NCI-H2196 treated with DMSO at 0.1 percent for 48 hours (cell line): ENCODE results near the gene HOXA2.

Experiments
- DNase-seq: peaks from one replicate; lab custom pipeline; 2025; ENCODE audit not compliant: unreplicated experiment; lab: John Stamatoyannopoulos, UW

Gene HOXA2

DNA sequence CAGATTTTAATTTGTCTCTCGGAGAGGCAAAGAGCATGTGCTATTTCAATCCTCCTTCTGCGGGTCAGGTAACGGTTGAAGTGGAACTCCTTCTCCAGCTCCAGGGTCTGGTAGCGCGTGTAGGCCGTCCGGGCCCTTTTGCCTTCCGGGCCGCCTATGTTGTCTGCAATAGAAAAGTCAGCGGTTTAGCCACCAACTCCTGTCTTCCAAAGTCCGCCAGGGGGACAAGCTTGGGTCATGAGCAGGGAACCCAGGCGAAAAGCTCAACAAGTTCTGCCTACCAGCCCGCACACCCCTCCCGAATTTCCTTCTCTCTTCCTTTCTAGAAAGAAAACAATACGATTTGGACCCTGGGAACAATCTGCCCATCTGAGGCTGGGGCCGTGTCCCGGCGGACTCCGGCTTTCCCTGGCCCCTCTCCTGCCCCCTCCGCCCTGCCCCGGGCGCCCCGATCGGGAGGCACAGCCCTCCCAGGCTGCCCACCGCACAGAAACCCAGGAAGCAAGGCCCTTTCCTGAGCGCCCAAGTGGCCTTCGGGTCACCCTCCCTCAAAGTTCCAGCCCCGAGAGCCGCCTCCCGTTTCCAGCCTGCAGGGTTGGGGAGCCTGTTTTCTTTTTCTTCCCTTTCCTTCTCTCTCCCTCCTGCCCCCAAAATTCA, 39.6 kb upstream of the HOXA2 start:
- no peak for DNase-seq

DNA sequence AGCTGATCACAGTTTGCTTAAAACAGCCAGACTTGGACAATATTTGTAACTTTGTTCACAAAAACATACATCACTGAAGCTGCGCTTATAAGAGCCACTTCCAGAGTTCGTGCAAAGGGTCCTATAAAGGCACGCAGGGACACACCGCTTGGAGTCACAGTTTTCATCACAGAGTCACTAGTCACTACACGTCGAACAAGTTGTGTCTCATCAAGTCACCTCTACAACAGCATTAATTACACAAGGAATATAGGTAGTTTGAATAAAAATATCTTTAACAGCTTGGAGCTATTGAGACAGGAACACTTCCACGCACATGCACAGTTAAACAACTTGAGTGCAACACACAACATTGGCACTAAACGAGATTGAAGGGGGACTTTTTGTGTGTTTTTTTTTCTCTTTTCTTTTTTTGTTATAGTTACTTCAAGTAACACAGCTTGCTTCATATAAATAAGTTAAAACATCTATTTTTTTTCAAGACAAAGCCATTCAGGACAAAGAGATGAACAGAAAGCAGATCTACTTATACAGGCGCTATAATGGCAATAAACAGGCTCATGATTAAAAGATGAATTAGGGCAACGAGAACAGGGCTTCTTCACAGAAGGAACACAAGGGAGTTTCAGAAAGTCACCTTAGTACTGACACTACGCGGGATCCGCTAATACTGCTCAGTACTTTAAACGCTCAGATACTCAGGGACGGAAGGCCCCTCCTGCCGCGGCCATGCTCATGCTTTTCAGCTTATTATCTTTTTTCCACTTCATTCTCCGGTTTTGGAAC, 38.8 kb upstream of the HOXA2 start:
- no peak for DNase-seq

DNA sequence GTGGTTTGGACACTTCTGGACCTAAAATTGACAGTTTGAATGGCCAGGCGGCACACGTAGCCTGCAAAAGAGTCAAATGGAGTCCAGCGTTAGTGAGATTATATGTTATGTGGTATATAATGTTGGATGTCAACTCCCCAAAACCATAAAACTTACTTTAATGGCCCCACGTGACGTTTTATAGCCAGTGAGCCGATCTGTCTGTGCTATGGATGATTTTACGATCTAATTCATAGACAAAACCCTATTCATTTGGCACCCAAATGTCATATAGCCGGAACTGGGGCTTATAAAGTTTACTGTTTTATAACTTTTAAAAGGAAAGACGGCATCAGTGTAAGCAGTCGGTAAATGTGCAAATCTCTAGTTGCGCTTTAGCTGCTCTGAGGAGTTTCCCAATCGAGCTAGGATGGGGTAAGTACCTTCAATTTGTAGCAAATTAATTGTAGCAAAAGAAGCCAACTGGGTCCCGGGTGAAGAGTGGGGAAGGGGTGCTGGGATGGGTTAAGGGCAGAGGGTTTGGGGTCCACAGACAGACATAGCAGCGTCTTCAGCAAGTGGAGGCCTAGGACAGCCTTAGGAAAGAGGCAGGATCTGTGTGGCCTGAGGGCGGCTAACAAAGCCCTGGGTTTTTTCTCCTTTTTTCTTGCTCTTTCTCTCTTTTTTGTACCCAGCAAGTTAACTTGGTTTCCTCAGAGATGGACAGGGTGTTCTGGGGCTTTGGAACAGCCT, 37.8 kb upstream of the HOXA2 start:
- no peak for DNase-seq

DNA sequence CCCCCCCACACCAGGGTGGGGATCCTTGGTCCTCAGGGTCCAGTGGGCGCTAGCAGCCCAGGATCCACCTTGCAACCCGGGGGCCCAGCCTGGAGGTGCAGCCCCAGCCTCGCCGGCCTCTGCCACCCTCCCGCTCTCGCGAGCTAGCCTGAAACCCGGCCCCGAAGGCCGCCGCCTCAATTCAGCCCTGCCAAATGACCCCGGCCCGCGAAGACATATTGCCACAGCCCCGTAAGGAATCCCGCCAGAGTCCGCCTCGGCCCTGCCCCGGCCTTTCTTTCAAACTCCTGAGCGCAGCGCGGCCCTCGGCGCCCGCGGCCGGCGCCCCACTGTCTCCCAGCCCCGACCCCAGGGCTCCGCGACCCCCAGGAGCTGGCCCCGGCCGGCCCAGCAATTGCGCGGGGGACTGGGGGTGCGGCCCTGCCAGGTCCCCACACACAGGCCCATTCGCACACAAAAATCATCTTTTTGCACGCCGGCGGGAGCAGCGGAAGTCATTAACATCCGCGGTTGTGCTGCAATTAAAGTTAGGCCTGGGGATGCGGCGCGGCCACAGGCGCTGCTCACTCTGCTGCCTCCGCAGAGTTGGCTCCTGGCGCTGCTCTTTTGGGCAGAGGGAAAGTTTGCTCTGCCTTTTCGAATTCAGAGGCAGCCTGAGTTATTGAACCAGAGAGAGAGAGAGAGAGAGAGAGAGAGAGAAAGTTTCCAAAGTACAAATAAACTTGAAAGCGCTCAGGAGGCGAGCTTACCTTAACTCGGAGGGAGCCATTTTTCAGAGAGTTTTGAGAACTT, 37.0 kb upstream of the HOXA2 start:
- no peak for DNase-seq

DNA sequence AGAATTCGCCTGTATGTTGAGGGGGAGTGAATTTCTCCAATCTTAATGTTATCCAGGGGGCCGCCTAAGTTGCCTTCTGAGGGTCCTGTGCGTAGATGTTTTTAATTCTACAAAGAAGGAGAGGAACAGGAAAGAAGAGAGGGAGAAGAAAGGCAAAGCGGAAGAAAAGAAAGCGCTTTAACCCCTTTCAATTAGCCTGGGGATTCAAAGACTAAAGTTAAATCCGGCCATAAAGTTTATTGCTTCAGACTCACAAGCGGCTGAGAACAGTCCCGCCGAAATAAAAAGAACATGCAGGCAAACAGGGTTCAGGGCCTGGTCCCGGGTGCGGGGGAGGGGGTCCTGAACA, 36.5 kb upstream of the HOXA2 start:
- no peak for DNase-seq

DNA sequence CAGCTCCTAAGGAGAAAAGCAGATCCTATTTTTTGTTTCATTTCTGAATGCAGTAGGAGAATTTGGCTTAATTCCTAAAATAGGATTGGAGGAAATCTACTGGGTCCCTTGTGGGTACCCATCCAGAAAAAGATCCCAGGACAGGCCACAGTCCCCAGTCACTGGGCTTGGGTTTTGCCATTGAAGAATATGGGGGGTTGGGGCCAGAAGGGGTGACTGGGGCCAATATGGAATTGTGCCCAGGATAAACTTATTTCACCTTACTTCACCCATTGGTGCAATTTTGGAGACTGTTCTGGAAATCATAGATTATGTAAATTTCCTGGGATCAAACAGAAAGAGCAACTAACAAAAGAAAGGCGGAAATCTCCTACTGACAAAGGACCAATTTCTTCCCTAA, 36.0 kb upstream of the HOXA2 start:
- DNase-seq = no peak

DNA sequence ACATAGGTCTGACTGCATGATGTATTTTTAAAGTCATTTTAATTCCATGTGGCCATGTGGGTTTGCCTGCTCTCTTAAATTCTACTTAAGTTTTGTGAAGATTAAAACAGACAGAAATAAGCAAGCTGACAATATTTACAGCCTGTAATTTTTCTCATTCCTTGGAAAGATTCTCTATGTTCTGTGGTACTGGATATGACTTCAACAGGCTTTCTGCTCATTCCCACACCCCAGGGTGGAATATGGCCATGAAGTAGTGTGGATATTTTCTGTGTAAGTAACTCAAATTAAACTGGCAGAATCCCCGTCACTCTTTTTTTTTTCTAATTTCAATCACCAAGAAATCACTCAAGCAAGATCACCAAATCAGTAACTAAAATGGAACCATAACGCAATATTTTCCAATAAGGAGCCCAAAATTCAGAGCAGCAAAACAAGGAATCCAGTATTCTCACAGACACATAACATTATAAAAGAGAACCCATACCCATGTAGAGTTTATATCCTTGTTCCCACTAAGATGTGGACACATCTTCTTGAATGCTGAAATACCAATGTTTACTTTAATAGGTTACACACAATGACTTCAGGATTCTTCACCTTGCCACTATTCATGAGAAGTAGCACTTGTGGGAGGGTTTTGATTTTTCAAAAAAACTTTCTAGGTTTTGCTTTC, 35.3 kb upstream of the HOXA2 start:
- DNase-seq = no peak

DNA sequence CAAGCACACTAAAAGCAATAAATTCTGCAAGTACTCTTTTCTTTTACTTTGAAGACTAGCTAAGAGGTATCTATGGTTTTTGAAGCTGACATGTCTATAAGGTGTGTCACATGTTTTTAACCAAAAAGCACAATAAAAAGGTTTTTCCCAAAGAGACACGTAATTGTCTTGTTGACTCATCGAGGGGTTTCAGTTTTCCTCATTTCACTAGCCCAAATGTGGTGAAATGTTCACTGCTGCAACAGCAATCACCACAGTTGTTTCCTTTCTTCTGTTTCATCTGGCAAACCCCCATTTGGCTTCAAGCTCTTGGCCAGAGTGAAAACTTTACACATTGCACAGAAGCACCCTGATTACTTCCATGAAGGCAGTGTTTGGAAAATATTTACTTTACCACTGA, 31.9 kb upstream of the HOXA2 start:
- no peak for DNase-seq

DNA sequence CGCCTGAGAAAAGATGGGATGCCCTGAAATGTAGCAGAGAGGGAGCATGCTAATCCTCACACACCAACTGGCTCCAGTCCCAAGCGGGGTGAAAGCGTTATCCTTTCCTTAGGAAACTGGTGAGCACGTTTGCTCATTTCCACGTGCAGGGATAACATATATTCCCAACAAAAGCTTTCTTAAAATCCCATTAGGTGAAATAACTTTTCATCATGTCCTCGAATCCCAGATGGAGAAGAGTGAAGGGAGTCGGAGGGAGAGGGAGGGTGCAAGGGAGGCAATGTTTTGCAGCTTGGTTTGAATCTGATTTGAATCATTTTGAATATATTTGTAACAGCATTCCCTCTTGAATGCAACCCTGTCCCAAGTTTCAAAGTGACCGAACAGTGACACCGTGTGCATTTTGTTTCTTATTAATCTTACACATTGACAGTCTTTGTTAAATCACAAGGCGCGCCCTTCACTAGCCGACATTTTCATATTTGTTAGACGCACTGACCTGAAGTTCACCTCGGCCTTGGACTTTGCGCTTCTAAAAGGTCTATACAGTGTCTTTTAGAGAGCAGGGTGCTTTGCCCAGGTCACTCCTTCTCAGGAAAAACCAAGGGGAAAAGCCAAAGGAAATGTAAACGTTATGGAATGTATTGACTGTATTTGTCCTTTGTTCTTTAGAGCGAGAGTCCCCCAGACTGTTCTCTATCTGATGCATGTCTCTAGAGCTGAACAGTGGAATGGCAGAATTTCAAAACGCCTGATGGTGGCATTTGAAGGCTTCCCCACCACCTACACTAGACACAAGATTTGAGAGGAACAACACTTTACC, 31.1 kb upstream of the HOXA2 start:
- no peak for DNase-seq

DNA sequence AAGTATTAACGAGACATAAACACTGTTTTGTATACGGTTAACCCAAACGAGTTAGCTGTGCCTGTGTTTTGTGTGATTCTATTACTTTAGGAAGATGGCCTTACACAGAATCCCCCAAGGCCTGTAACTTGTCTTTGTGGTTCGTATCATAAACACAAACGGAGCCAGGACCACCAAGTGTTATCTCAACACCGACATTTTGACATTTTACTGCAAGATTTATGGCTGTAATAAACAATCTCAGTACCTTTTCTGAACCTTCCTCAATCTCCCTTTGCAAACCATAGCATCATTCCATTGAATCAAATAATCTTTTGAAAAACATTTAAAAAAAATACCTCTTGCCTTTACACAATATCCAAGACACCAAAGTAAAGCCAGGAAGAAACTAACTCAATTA, 30.5 kb upstream of the HOXA2 start:
- DNase-seq = no peak

DNA sequence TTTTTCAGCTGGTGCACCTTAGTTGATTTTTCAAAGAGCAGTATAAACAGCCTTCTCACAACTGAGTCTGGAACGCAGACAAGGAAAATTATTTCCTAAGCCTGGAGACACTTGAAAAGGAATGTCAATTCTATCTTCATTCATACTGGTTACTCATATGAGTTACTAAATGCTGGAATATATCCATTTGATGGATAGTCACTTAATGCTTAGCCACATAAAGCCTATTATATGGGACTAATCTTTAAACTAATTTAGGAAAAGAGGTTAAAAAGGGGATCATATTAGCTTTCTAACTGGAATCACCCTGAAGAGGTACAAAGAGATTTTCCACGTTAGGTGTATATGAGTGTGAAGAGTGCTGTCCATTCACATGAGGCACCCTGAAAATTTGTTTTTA, 29.7 kb upstream of the HOXA2 start:
- DNase-seq = no peak

DNA sequence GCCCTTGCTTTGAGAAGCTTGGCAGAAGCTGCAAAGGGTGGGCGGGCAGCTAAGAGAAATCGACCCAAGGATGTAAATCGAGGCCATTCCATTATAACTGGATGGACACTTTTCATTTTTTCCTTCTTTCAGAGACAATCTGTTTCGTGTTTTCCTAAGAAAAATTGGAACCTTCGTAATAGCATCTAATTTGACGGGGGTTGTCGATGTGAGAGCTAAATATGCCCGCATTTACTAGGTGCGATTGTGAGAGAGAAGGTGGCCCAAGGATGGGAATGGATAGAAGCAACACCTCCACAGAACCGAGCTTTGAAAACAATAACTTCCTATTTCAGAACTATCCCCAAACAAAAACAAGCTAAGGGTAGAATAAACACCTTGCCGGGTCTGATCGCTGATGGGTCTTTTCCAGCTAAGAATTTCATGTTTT, 28.9 kb upstream of the HOXA2 start:
- no peak for DNase-seq

DNA sequence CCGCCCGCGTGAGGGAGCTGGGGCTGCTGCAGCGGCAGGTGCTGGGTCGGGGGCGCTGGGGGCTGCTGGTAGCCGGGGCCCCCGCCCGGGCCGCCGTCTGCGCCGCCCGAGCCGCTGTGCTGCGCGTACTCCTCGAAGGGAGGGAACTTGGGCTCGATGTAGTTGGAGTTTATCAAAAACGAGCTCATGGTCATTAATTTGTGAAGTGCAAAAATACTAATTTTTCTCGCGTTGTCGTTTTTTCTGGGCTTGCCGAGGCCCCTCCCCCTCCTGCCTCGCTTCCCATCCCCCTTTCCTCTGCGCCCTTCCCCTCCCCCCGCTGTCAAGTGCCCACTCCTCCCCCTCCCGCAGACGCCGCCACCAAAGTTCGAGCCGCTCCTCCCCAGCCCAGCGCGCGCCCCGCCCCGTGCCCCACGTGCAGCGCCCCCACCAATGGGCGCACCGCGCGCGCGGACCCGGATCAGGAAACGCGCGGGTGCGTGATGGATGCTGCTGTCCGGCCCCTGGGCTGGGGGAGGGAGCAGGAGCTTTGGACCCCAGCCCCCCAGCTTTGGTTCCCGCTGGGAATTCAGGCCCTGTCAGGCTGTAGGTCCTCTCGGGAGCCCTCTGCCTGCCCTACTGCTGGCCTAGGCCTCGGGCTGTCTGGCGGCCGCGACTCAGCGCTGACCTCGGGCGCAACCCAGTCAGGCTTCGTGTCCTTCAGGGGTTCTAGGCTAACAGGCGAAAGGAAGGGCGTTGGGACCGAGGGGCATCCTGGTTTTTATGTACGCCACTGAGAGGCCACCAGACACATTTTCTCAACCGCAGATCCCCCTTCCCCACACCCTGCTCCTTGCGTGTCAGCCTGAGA, 28.3 kb upstream of the HOXA2 start, which contains the start of gene HOXA4:
HOXA4 (minus strand) TSS at position 218 of the 850 bp plus-strand sequence; CDS start at position 194, 24 bp downstream.
- peak; percentile 55 for DNase-seq

DNA sequence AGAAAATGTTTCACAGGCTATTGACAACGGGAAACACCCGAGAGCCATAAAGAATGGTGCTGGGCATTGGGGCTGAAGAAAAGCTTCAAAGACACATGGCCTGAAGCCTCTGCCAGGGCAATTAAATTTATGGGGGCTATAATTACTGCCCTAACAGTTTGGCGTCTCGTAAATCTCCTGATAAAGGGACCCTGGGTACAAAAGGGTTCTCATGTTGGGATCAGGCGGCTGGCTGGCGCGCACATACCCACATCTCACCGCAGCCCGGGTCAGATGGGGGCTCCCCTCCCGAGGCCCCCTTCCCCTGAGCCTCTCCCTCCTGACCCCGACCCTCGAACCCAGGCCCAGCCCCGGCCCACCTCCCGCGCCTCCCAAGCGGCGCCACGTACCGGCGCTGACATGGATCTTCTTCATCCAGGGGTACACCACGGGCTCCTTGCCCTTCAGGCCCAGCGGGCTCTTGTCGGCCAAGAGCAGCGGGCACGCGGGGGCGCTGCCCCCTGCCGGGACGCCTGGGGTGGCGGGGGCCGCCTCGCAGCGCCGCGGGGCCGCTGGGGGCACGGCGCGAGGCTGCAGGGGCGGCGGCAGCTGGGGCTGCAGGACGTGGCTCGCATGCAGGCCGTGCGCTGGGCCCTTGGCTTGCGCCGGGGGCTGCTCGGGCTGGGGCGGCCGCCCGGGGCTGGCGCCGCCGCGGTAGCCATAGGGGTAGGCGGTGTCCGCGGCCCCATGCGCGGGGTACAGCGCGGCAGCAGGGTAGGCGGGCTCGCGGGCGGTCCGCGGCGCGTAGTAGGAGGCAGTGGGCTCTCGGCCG, 27.5 kb upstream of the HOXA2 start:
- DNase-seq = no peak

DNA sequence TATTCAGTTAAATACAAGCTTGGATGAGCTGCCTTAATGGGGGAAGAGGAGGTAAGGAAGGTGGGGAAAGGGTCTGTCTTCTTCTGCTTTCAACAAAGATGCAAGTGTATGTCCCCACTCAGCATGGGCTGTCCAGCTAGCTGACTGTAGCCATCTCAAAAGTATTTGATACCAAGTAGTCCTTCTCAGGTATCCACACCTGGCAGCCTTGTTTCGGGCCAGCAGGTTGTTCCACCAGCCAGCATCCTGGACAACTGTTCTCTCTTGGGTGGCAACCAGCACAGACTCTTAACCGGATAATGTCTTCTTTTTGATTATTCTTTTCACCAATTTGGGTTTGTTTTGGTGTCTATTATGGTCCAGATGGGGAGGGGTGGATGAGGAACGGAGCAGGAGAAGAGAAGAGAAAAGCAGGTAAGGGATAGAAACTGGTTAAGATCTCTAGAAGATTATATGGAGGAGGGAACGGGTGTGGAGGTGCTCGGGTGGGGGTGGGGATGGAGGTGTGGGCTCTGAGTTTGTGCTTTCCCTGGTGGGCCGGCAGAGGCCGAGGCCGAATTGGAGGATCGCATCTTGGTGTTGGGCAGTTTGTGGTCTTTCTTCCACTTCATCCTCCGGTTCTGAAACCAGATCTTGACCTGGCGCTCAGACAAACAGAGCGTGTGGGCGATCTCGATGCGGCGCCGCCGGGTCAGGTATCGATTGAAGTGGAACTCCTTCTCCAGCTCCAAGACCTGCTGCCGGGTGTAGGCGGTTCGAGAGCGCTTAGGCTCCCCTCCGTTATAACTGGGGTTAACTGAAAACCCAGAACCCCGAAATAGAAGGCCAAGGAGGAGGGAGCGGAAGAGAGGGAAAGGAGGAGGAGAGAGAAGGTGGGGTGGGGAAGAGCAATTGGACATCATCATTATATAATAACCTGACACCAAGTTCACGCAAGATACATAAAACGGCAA, 26.6 kb upstream of the HOXA2 start:
- no peak for DNase-seq

DNA sequence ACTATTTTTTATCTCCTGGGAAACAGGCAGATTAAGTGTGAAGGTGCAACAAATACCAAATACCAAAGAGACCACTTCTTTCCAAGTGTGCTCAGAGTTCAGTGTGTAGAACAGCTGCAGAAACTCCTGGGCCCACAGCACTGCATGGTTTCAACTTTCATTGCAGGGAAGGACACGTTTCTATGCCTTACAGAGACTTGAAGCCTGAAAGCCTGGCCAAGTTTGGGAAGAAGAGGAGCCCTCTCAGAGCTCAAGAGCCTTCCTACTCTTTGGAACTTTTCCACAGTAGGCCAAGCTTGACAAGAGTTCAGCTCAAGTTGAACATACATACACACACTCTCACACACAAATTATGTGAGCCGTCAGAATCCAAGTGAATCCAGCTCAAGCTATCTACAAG, 25.6 kb upstream of the HOXA2 start:
- no peak for DNase-seq
